SK-N-SH treated with all-trans-retinoic acid at 6 μM for 48 hours (cell line): Measurements from ENCODE around the gene DND1.

Experiments used
- ATAC-seq: fragments of 200-7000 bp; cut with Tn5 transposase; 3 replicates; pipeline ENCODE4 v1.9.1; 2020; ENCODE audit warnings: mild to moderate bottlenecking, moderate library complexity
- BACH2 ChIP-seq: fragments of 250-450 bp; sonication (Bioruptor Pico); IDR thresholded peaks from 2 replicates; pipeline ENCODE4 v1.9.0; 2021; ENCODE audit warnings: mild to moderate bottlenecking, borderline replicate concordance
- CSDC2 ChIP-seq: fragments of 250-450 bp; sonication (Bioruptor Pico); IDR thresholded peaks from 2 replicates; pipeline ENCODE4 v1.5.0; 2020; ENCODE audit warnings: mild to moderate bottlenecking, moderate library complexity
- CSRNP3 ChIP-seq: fragments of 250-450 bp; sonication (Bioruptor Pico); IDR thresholded peaks from 2 replicates; pipeline ENCODE4 v1.5.1; 2021; ENCODE audit warnings: mild to moderate bottlenecking, moderate library complexity
- GLIS3 ChIP-seq: fragments of 250-450 bp; sonication (Bioruptor Pico); IDR thresholded peaks from 2 replicates; pipeline ENCODE4 v1.5.0; 2020; ENCODE audit warnings: mild to moderate bottlenecking, moderate library complexity
- ISL1 ChIP-seq: fragments of 250-450 bp; sonication (Bioruptor Pico); IDR thresholded peaks from 2 replicates; pipeline ENCODE4 v2.1.2; 2022; ENCODE audit warnings: mild to moderate bottlenecking, moderate library complexity
- OSR1 ChIP-seq: fragments of 250-450 bp; sonication (Bioruptor Pico); IDR thresholded peaks from 2 replicates; pipeline ENCODE4 v1.8.0; 2022; ENCODE audit warnings: moderate library complexity, mild to moderate bottlenecking, inconsistent platforms
- PATZ1 ChIP-seq: fragments of 250-450 bp; sonication (Bioruptor Pico); IDR thresholded peaks from 2 replicates; pipeline ENCODE4 v1.8.0; 2020; ENCODE audit warnings: mild to moderate bottlenecking, moderate library complexity, borderline replicate concordance
- PPARA ChIP-seq: fragments of 250-450 bp; sonication (Bioruptor Pico); IDR thresholded peaks from 2 replicates; pipeline ENCODE4 v1.5.0; 2020; ENCODE audit warnings: mild to moderate bottlenecking, borderline replicate concordance
- RARB ChIP-seq: fragments of 250-450 bp; sonication (Bioruptor Pico); IDR thresholded peaks from 2 replicates; pipeline ENCODE4 v1.8.0; 2021; ENCODE audit warnings: mild to moderate bottlenecking, moderate library complexity
- SNAI2 ChIP-seq: fragments of 250-450 bp; sonication (Bioruptor Pico); IDR thresholded peaks from 2 replicates; pipeline ENCODE4 v1.5.0; 2020; ENCODE audit warnings: mild to moderate bottlenecking, moderate library complexity
- TCF4 ChIP-seq: fragments of 250-450 bp; sonication (Bioruptor Pico); IDR thresholded peaks from 2 replicates; pipeline ENCODE4 v1.8.0; 2021; ENCODE audit warnings: mild to moderate bottlenecking, moderate library complexity, borderline replicate concordance
- TOX ChIP-seq: fragments of 250-450 bp; sonication (Bioruptor Pico); IDR thresholded peaks from 2 replicates; pipeline ENCODE4 v1.8.0; 2021; ENCODE audit warnings: mild to moderate bottlenecking, moderate library complexity, borderline replicate concordance
- TSHZ2 ChIP-seq: fragments of 250-450 bp; sonication (Bioruptor Pico); IDR thresholded peaks from 2 replicates; pipeline ENCODE4 v1.5.0; 2020; ENCODE audit warnings: mild to moderate bottlenecking, moderate library complexity
- ZC3H10 ChIP-seq: fragments of 250-450 bp; sonication (Bioruptor Pico); IDR thresholded peaks from 2 replicates; pipeline ENCODE4 v1.5.1; 2021; ENCODE audit warnings: mild to moderate bottlenecking, moderate library complexity
- ZFP30 ChIP-seq: fragments of 450-650 bp; formaldehyde crosslinking; IDR thresholded peaks from 2 replicates; pipeline ENCODE4 v1.5.0; 2022; ENCODE audit warnings: mild to moderate bottlenecking, moderate library complexity
- ZNF565 ChIP-seq: fragments of 450-650 bp; formaldehyde crosslinking; conservative IDR thresholded peaks from 2 replicates; pipeline ENCODE4 v1.5.0; 2020; ENCODE audit warnings: low read depth, mild to moderate bottlenecking, moderate library complexity
- ZNF70 ChIP-seq: fragments of 450-650 bp; formaldehyde crosslinking; IDR thresholded peaks from 2 replicates; pipeline ENCODE4 v1.5.0; 2020; ENCODE audit warnings: mild to moderate bottlenecking, moderate library complexity
- ZNF8 ChIP-seq: fragments of 450-650 bp; formaldehyde crosslinking; IDR thresholded peaks from 2 replicates; pipeline ENCODE4 v1.5.0; 2020; ENCODE audit warnings: mild to moderate bottlenecking, moderate library complexity
- TF ChIP-seq, protein P1 (sequence below): fragments of 250-450 bp; sonication (Bioruptor Pico); IDR thresholded peaks from 2 replicates; pipeline ENCODE4 v1.5.1; 2020; ENCODE audit warnings: low read depth, mild to moderate bottlenecking, moderate library complexity
- TF ChIP-seq, protein P2 (sequence below): fragments of 250-450 bp; sonication (Bioruptor Pico); IDR thresholded peaks from 2 replicates; pipeline ENCODE4 v1.8.0; 2021; ENCODE audit warnings: low read depth, mild to moderate bottlenecking, moderate library complexity, borderline replicate concordance

The DND1 gene

DNA sequence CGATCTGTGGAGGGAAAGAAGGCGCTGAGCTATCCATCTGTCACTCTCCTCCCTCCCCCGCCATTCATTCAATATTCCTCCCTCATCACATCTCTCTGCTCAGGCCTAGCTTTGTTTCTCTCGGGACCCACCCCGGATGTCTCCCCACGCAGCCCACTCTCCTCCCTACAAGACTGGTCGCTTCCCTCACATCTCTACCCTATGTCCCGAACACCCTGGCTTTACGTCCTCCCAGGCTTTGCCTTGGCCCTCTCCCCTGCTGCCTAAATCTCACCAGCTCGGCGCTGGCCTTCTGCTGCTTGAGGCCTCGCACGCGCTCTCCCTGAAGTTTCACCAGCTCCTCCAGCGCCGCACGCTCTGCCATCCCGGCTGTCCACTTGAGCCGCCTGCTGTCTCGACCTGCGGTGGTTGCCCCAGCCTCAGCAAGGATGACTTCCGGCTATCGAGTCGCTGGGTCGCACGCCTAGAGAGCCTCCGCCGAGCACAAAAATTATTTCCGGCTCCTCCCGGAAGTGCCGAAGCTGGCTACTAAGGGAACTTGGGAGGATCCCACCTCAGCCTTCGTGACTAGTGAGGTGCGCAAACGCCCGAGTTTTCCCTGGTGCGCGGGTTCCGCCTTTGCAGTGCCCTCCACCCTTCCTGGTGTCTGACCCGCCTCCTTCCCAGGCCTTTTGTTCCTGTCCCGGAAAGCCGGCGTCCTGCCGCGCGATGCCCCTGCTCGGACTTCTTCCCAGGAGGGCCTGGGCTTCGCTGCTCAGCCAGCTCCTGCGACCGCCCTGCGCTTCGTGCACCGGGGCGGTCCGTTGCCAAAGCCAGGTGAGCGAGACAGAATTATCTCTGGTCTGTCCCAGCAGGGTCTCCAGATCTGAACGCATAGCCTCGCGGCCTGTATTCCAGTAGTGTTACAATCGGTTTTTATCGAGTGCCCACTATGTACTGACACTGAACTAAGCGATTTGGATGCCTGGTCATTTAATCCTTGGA, 17.9 kb upstream of the DND1 start, which contains the start of the genes HARS1 and HARS2:
HARS1 (minus strand) TSS at position 430 of the 984 bp plus-strand sequence; CDS start at position 364, 66 bp downstream.
HARS2 (plus strand) TSS at position 515 of the 984 bp plus-strand sequence; CDS start at position 709, 194 bp downstream.
- no peak for TF ChIP-seq ZFP30
- no peak for TF ChIP-seq PPARA
- TF ChIP-seq TOX: no peak
- TF ChIP-seq ZNF8 (CRISPR knock-in tag): no peak
- no peak for TF ChIP-seq ISL1 (CRISPR knock-in tag)
- TF ChIP-seq PATZ1 (CRISPR knock-in tag): no peak
- no peak for TF ChIP-seq TSHZ2
- no peak for TF ChIP-seq OSR1
- no peak for TF ChIP-seq ZNF70 (CRISPR knock-in tag)
- TF ChIP-seq TCF4 (CRISPR knock-in tag): no peak

DNA sequence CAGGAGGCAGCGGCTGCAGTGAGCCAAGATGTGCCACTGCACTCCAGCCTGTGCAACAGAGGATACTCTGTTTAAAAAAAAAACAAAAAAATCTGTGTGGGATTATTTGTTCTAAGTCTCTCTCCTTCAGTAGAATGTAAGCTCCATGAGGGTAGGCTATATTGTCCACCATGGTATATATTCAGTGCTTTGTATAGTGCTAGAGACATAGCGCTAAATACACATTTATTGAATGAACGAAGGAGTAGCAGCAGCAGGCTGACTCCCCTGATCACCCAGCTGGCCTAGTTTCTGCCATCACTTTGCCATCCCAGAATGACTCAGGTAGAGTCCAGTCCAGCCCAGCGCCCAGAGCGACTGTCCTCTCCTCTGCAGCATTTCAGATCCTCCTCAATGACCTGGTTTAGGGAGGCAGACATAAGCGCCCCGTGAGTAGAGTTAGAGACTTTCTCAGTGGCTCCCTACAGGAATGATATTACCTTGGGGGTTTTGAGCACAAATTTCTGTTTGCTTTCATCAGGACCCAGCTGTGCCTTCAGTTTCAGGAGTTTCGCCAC, 17.1 kb upstream of the DND1 start:
- ATAC-seq: peak; percentile 3
- TF ChIP-seq PPARA (no peak), ZFP30 (no peak), ZNF565 (CRISPR knock-in tag) (no peak), OSR1 (no peak), CSDC2 (CRISPR knock-in tag) (no peak), SNAI2 (CRISPR knock-in tag) (no peak), TOX (no peak), BACH2 (CRISPR knock-in tag) (no peak)
- TF ChIP-seq, protein P1, sequence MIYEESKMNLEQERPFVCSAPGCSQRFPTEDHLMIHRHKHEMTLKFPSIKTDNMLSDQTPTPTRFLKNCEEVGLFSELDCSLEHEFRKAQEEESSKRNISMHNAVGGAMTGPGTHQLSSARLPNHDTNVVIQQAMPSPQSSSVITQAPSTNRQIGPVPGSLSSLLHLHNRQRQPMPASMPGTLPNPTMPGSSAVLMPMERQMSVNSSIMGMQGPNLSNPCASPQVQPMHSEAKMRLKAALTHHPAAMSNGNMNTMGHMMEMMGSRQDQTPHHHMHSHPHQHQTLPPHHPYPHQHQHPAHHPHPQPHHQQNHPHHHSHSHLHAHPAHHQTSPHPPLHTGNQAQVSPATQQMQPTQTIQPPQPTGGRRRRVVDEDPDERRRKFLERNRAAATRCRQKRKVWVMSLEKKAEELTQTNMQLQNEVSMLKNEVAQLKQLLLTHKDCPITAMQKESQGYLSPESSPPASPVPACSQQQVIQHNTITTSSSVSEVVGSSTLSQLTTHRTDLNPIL: no peak

More for the DNA sequence above, 17.9 kb upstream of the DND1 start, which contains the start of the genes HARS1 and HARS2:
- ATAC-seq: peak; percentile 97

DNA sequence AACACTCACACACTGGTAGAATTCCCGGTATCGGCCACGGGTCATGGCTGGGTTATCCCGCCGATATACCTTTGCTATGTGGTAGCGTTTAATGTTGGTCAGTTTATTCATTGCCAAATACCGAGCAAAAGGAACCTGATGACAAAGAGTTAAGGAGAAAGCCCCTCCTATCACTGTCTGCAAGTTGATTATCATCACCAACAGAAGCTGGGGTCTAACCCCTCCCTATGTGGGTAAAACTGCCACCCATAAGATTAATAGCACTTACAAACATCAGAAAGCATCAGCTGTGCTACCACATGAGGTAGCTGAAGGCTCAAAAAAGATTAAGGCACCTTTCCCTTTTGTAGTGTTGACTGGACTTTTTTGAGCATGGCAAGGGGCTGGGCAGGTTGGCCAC, 5.6 kb upstream of the DND1 start:
- no peak for ATAC-seq

GRCh38 chr5:140677947-140678346, 4.6 kb upstream of the DND1 start:
- no peak for ATAC-seq

More for the DNA sequence above, 5.6 kb upstream of the DND1 start:
- TF ChIP-seq ZNF70 (CRISPR knock-in tag) (no peak), ZC3H10 (CRISPR knock-in tag) (no peak), GLIS3 (CRISPR knock-in tag) (no peak)

More at GRCh38 chr5:140677947-140678346, 4.6 kb upstream of the DND1 start:
- TF ChIP-seq, protein P2, sequence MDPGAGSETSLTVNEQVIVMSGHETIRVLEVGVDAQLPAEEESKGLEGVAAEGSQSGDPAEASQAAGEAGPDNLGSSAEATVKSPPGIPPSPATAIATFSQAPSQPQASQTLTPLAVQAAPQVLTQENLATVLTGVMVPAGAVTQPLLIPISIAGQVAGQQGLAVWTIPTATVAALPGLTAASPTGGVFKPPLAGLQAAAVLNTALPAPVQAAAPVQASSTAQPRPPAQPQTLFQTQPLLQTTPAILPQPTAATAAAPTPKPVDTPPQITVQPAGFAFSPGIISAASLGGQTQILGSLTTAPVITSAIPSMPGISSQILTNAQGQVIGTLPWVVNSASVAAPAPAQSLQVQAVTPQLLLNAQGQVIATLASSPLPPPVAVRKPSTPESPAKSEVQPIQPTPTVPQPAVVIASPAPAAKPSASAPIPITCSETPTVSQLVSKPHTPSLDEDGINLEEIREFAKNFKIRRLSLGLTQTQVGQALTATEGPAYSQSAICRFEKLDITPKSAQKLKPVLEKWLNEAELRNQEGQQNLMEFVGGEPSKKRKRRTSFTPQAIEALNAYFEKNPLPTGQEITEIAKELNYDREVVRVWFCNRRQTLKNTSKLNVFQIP (CRISPR knock-in tag): no peak
- TF ChIP-seq CSRNP3 (CRISPR knock-in tag) (no peak), PATZ1 (CRISPR knock-in tag) (no peak), RARB (CRISPR knock-in tag) (no peak), TCF4 (CRISPR knock-in tag) (no peak), ZNF70 (CRISPR knock-in tag) (no peak), ZC3H10 (CRISPR knock-in tag) (no peak), OSR1 (no peak)
